A549 (cell line): Measurements from ENCODE around the gene ALCAM. TPM values are rescaled to one million over a fixed set of nuclear protein-coding genes. Genes with fewer than 3 reads are reported as not detected.

ENCODE experiments used
- ATAC-seq, 2 experiments: fragments of 200-7000 bp in 1 of 2; fragments of >200 bp in 1 of 2; cut with Nextera tagmentation in 1 of 2; cut with Tn5 transposase in 1 of 2; 3 replicates each; pipeline versions ENCODE4 v1.8.0 to v1.9.1; 2018 to 2020; ENCODE audit warnings: mild to moderate bottlenecking in 1 of 2, moderate library complexity in 1 of 2
- CTCF ChIA-PET: fragments of 300-600 bp; sonication (Branson Sonifier 250); formaldehyde crosslinking; extraction: SDS; loops from one replicate; lab custom pipeline; 2021; ENCODE audit warnings: antibody characterized with exemption, inconsistent platforms; lab: Yijun Ruan, JAX
- POLR2A ChIA-PET: fragments of 350-600 bp; formaldehyde crosslinking; extraction: SDS; loops from one replicate; lab custom pipeline; 2021; ENCODE audit warnings: antibody characterized with exemption, inconsistent platforms; lab: Yijun Ruan, JAX
- DNase-seq, 2 experiments: peaks; one replicate each; pipeline versions ENCODE4 v3.0.0 to v3.0.0-alpha.2; 2011 to 2016; ENCODE audit warnings: low read depth in 1 of 2, low spot score in 1 of 2
- FAIRE-seq: peaks from 2 replicates; lab custom pipeline; 2011; peaks lifted over from hg19 to GRCh38; lab: Jason Lieb, UNC
- H3K27ac ChIP-seq, 2 experiments: fragments of >200 bp; sonication (Bioruptor Twin); formaldehyde crosslinking; 3 replicates each; pipeline ENCODE4 v1.5.1; 2016 to 2017
- H3K4me1 ChIP-seq: fragments of >200 bp; sonication (Bioruptor Twin); formaldehyde crosslinking; 3 replicates; pipeline ENCODE4 v1.6.1; 2016
- H3K4me2 ChIP-seq: fragments of >200 bp; sonication (Bioruptor Twin); formaldehyde crosslinking; 3 replicates; pipeline ENCODE4 v1.6.1; 2016
- H3K4me3 ChIP-seq: fragments of >200 bp; sonication (Bioruptor Twin); formaldehyde crosslinking; 3 replicates; pipeline ENCODE4 v1.5.1; 2016
- H3K9me3 ChIP-seq: fragments of >200 bp; sonication (Bioruptor Twin); formaldehyde crosslinking; 3 replicates; pipeline ENCODE4 v1.6.1; 2016
- ATOH8 ChIP-seq: fragments of 250-450 bp; sonication (Bioruptor Pico); IDR thresholded peaks from 2 replicates; pipeline ENCODE4 v1.5.0; 2020; ENCODE audit warnings: low read depth, mild to moderate bottlenecking, moderate library complexity
- CBX8 ChIP-seq: fragments of 200-600 bp; sonication (generic); IDR thresholded peaks from 2 replicates; pipeline ENCODE4 v1.6.1; 2016
- CEBPB ChIP-seq, 2 experiments: fragments of >200 bp in 1 of 2; sonication (Bioruptor Twin) in 1 of 2; formaldehyde crosslinking in 1 of 2; IDR thresholded peaks; 2 replicates each; pipeline ENCODE4 v1.6.1; 2012 to 2016
- EP300 ChIP-seq, 2 experiments: fragments of >200 bp; sonication (Bioruptor Twin); formaldehyde crosslinking; IDR thresholded peaks; 2 replicates in 1 of 2; 3 replicates in 1 of 2; pipeline ENCODE4 v1.6.1; 2016 to 2017
- FOSB ChIP-seq: fragments of 250-450 bp; sonication (Bioruptor Pico); IDR thresholded peaks from 2 replicates; pipeline ENCODE4 v1.5.0; 2020; ENCODE audit warnings: mild to moderate bottlenecking, moderate library complexity
- FOXS1 ChIP-seq: fragments of 250-450 bp; sonication (Bioruptor Pico); IDR thresholded peaks from 2 replicates; pipeline ENCODE4 v1.5.0; 2020; ENCODE audit warnings: mild to moderate bottlenecking, moderate library complexity
- HDAC2 ChIP-seq: fragments of 200-600 bp; sonication (generic); IDR thresholded peaks from 2 replicates; pipeline ENCODE4 v1.6.1; 2016
- HOXA7 ChIP-seq: fragments of 250-450 bp; sonication (Bioruptor Pico); IDR thresholded peaks from 2 replicates; pipeline ENCODE4 v1.5.0; 2020; ENCODE audit warnings: mild to moderate bottlenecking, moderate library complexity
- JUNB ChIP-seq: fragments of >200 bp; sonication (Bioruptor Twin); formaldehyde crosslinking; IDR thresholded peaks from 2 replicates; pipeline ENCODE4 v1.6.1; 2016
- KDM1A ChIP-seq: fragments of 200-600 bp; sonication (generic); IDR thresholded peaks from 2 replicates; pipeline ENCODE4 v1.6.1; 2016; ENCODE audit warnings: low read depth, mild to moderate bottlenecking
- MAX ChIP-seq: IDR thresholded peaks from 2 replicates; pipeline ENCODE4 v1.6.1; 2012
- NFE2L2 ChIP-seq: fragments of 150-350 bp; conservative IDR thresholded peaks from 2 replicates; pipeline ENCODE4 v1.6.1; 2014; ENCODE audit warnings: low read length
- PBX3 ChIP-seq: IDR thresholded peaks from 2 replicates; pipeline ENCODE4 v1.6.1; 2012
- POLR2A ChIP-seq: IDR thresholded peaks from 2 replicates; pipeline ENCODE4 v1.6.1; 2012; ENCODE audit warnings: mild to moderate bottlenecking, low read length
- POLR2AphosphoS2 ChIP-seq: conservative IDR thresholded peaks from 2 replicates; pipeline ENCODE4 v1.6.1; 2012; ENCODE audit warnings: low read length, improper control_type of control experiment, inconsistent platforms
- RFX5 ChIP-seq: fragments of 450-650 bp; IDR thresholded peaks from 2 replicates; pipeline ENCODE4 v1.7.1; 2014; ENCODE audit warnings: antibody characterized with exemption, mild to moderate bottlenecking, moderate library complexity
- TP53 ChIP-seq: fragments of 250-450 bp; sonication (Bioruptor Pico); IDR thresholded peaks from 2 replicates; pipeline ENCODE4 v1.5.0; 2021; ENCODE audit warnings: mild to moderate bottlenecking, moderate library complexity
- ZSCAN20 ChIP-seq: fragments of 250-450 bp; sonication (Bioruptor Pico); IDR thresholded peaks from 2 replicates; pipeline ENCODE4 v1.8.0; 2022; ENCODE audit warnings: mild to moderate bottlenecking, moderate library complexity
- WGBS: methylation state at CpG from one replicate; pipeline ENCODE4 v1.1.6; 2017; ENCODE audit errors: missing lambda C conversion rate; 5-methylcytosine and 5-hydroxymethylcytosine counted together
- polyA plus RNA-seq, 4 experiments: library from polyadenylated mRNA; depleted of rRNA in 3 of 4; stranded (reverse); fragments of >200 nt; fragmentation: RNase III in 1 of 4; extraction: RNeasy Plus Mini Kit Qiagen cat#74134 plus additional on column Dnase treatment in 1 of 4; gene quantifications; 2 replicates in 3 of 4; 3 replicates in 1 of 4; pipeline ENCODE4 v1.2.3, GENCODE V29; 2011 to 2017
- TF ChIP-seq, protein P1 (sequence below): fragments of 450-650 bp; IDR thresholded peaks from 2 replicates; pipeline ENCODE4 v1.6.1; 2014; ENCODE audit warnings: antibody characterized with exemption
- TF ChIP-seq, protein P2 (sequence below): fragments of 200-600 bp; sonication (generic); IDR thresholded peaks from 2 replicates; pipeline ENCODE4 v1.6.1; 2016; ENCODE audit warnings: antibody characterized with exemption, mild to moderate bottlenecking, moderate library complexity
- TF ChIP-seq, protein P3 (sequence below): fragments of >200 bp; sonication (Bioruptor Twin); formaldehyde crosslinking; IDR thresholded peaks from 3 replicates; pipeline ENCODE4 v1.6.1; 2016
- TF ChIP-seq, protein P4 (sequence below): fragments of 150-350 bp; IDR thresholded peaks from 2 replicates; pipeline ENCODE4 v1.6.1; 2014; ENCODE audit warnings: low read depth, mild to moderate bottlenecking, low read length

ALCAM gene
- polyA plus RNA-seq, 2 of the 4 experiments (the other 2 are of a cell fraction), result 57.1 to 145 TPM

DNA sequence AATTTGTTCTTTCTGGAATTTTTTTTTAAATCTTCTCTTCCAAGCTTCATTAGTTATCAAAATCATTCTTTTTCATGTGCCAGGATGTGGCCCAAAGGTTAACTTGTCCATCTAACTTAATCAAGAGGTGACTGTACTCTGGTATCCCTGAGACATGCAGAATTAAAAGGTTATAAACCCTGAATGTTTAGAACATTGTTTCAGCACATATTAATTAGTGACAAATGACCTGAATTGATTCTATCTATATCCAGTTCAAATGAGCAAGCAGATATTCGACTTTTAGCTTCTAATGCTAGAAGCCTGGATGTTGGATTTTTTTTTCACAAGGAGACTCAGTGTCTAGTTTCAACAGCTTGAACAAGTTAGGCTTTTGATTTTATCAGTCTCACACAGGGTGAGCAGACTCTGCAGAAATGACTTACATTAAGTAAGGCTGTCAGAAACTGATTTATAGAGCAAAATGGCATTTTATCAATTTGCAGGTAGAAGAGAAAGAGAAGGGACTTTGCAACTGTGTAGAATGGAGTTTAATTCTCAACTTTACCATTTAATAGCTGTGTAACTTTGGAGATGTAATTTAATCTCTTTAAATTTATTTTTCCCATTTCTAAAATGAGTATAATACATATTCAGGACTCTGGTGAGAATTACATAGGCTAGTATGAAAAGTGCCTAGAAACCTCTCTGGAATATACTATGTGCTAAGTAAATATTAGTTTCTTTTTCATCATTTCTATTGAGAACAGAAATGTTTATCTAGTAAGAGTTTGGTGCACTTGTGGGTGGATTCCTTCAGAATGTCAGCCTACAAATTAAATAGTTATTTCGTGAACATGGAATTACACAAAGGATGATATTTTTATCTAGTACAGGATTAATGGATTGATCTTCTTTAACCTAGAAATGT, 100.0 kb downstream of the ALCAM start (continued):
- TF ChIP-seq, protein P1, sequence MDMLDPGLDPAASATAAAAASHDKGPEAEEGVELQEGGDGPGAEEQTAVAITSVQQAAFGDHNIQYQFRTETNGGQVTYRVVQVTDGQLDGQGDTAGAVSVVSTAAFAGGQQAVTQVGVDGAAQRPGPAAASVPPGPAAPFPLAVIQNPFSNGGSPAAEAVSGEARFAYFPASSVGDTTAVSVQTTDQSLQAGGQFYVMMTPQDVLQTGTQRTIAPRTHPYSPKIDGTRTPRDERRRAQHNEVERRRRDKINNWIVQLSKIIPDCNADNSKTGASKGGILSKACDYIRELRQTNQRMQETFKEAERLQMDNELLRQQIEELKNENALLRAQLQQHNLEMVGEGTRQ, result no peak
- TF ChIP-seq POLR2AphosphoS2, result no peak
- TF ChIP-seq, all 56 proteins: peak for 0

GRCh38 chr3:105470851-105471250, 104.1 kb downstream of the ALCAM start:
- DNase-seq, result no peak
- Histone ChIP-seq H3K4me1 (peaks cover 20% of the 10 kb centered on the region; the same call in 2 of the 3 replicates), H3K9me3 (no peaks in the 10 kb centered on the region), H3K4me2 (no peak overlapping the region), H3K4me3 (no peak overlapping the region), H3K27ac (no peak overlapping the region)
- POLR2A ChIA-PET, result no interaction called here
- no peak for ATAC-seq
- CTCF ChIA-PET, result no interaction called here
- WGBS, result 93% methylated on average over 2 of the region's 2 CpGs
- no peak for FAIRE-seq
- TF ChIP-seq CEBPB (IDR thresholded peaks at IDR 0.05) (no peak), CBX8 (no peak), HDAC2 (no peak)

GRCh38 chr3:105473521-105474223, 107.0 kb downstream of the ALCAM start:
- POLR2A ChIA-PET, result no interaction called here
- CTCF ChIA-PET, result interaction anchor here (0.8 kb wide), 2 partner anchors 11 to 390 kb away, joined by 3 read pairs; no protein-coding TSS in a partner anchor
- H3K9me3 ChIP-seq, result no peaks in the 10 kb centered on the region
- no peak overlapping the region for H3K4me3 ChIP-seq
- ATAC-seq (peak in 1 of 2 experiments; percentile 74; a peak in 4 of 6 replicates), FAIRE-seq (no peak), DNase-seq (no peak)
- TF ChIP-seq EP300 (IDR thresholded peaks at IDR 0.05), result no peak
- TF ChIP-seq MAX, result no peak
- no peak for TF ChIP-seq POLR2A
- no peak for TF ChIP-seq ZSCAN20 (CRISPR knock-in tag)
- TF ChIP-seq JUNB, result no peak
- TF ChIP-seq FOXS1, result no peak
- no peak for TF ChIP-seq TP53 (CRISPR knock-in tag)
- TF ChIP-seq FOSB (CRISPR knock-in tag), result no peak
- TF ChIP-seq RFX5, result no peak
- TF ChIP-seq HOXA7, result no peak
- TF ChIP-seq, protein P2, sequence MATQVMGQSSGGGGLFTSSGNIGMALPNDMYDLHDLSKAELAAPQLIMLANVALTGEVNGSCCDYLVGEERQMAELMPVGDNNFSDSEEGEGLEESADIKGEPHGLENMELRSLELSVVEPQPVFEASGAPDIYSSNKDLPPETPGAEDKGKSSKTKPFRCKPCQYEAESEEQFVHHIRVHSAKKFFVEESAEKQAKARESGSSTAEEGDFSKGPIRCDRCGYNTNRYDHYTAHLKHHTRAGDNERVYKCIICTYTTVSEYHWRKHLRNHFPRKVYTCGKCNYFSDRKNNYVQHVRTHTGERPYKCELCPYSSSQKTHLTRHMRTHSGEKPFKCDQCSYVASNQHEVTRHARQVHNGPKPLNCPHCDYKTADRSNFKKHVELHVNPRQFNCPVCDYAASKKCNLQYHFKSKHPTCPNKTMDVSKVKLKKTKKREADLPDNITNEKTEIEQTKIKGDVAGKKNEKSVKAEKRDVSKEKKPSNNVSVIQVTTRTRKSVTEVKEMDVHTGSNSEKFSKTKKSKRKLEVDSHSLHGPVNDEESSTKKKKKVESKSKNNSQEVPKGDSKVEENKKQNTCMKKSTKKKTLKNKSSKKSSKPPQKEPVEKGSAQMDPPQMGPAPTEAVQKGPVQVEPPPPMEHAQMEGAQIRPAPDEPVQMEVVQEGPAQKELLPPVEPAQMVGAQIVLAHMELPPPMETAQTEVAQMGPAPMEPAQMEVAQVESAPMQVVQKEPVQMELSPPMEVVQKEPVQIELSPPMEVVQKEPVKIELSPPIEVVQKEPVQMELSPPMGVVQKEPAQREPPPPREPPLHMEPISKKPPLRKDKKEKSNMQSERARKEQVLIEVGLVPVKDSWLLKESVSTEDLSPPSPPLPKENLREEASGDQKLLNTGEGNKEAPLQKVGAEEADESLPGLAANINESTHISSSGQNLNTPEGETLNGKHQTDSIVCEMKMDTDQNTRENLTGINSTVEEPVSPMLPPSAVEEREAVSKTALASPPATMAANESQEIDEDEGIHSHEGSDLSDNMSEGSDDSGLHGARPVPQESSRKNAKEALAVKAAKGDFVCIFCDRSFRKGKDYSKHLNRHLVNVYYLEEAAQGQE, result no peak
- 0 out of 3 replicates have a peak, but pooled peaks cover 5% of the 10 kb centered on the region for H3K4me1 ChIP-seq
- no peak overlapping the region for H3K27ac ChIP-seq
- no peak overlapping the region for H3K4me2 ChIP-seq

DNA sequence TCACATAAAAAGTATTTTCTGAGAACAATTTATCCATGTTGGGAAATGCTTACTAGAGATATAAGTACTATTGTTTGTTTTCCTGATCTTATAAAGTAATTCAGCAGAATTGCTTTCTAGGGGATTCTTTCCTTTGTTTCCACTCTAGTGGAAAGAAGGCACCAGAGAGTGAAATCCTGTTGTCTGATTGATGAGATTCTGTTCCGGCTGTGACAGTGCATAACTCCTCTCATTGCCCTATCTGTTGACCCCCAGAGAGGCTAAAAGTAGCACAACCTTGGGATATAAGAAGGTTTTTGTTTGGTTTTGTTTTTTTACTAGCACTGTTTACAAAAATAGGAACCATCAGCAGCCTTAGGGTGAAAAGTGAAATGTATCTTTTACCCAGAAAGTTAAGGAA, 114.1 kb downstream of the ALCAM start:
- WGBS, result 92% methylated on average over 1 of the region's 1 CpG
- CTCF ChIA-PET, result no interaction called here
- ATAC-seq, result no peak
- TF ChIP-seq NFE2L2 (no peak), FOXS1 (no peak), KDM1A (no peak), PBX3 (no peak), ATOH8 (CRISPR knock-in tag) (no peak)
- TF ChIP-seq, protein P3, sequence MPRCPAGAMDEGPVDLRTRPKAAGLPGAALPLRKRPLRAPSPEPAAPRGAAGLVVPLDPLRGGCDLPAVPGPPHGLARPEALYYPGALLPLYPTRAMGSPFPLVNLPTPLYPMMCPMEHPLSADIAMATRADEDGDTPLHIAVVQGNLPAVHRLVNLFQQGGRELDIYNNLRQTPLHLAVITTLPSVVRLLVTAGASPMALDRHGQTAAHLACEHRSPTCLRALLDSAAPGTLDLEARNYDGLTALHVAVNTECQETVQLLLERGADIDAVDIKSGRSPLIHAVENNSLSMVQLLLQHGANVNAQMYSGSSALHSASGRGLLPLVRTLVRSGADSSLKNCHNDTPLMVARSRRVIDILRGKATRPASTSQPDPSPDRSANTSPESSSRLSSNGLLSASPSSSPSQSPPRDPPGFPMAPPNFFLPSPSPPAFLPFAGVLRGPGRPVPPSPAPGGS, result no peak
- TF ChIP-seq, protein P4, sequence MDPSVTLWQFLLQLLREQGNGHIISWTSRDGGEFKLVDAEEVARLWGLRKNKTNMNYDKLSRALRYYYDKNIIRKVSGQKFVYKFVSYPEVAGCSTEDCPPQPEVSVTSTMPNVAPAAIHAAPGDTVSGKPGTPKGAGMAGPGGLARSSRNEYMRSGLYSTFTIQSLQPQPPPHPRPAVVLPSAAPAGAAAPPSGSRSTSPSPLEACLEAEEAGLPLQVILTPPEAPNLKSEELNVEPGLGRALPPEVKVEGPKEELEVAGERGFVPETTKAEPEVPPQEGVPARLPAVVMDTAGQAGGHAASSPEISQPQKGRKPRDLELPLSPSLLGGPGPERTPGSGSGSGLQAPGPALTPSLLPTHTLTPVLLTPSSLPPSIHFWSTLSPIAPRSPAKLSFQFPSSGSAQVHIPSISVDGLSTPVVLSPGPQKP, result no peak

More for the DNA sequence above, 114.1 kb downstream of the ALCAM start:
- H3K4me1 ChIP-seq, result 0 out of 3 replicates have a peak, but pooled peaks cover 9% of the 10 kb centered on the region
- no peak overlapping the region for H3K27ac ChIP-seq
- no peak for FAIRE-seq
- H3K9me3 ChIP-seq, result no peaks in the 10 kb centered on the region
- POLR2A ChIA-PET, result no interaction called here
- no peak overlapping the region for H3K4me2 ChIP-seq
- no peak for DNase-seq
- no peak overlapping the region for H3K4me3 ChIP-seq
